Endothelial cell of umbilical vein (primary cell): ENCODE measurements around the gene TMEM92. TPM values are rescaled to one million over a fixed set of nuclear protein-coding genes. Genes with fewer than 3 reads are reported as not detected.

Experiments
- BruUV-seq: library from RNA; stranded (reverse); fragments of 400-500 nt; replicated peaks from 2 replicates; lab custom pipeline; 2021; lab: Mats Ljungman, UMichigan
- CTCF ChIA-PET: fragments of 300-600, 350-600 bp; sonication (Branson Sonifier 250); formaldehyde crosslinking; loops from one replicate; lab custom pipeline; 2021; ENCODE audit warnings: antibody characterized with exemption, inconsistent platforms; lab: Charles Lee
- POLR2A ChIA-PET: fragments of 300-600, 350-600 bp; sonication (Branson Sonifier 250); formaldehyde crosslinking; loops from one replicate; lab custom pipeline; 2021; ENCODE audit warnings: antibody characterized with exemption, inconsistent platforms; lab: Charles Lee
- DNase-seq: peaks from one replicate; pipeline ENCODE4 v3.0.0-alpha.2; 2011; ENCODE audit warnings: low read depth, low spot score
- FAIRE-seq: peaks from 2 replicates; lab custom pipeline; 2011; peaks lifted over from hg19 to GRCh38; lab: Jason Lieb, UNC
- H2AFZ ChIP-seq: 2 replicates; pipeline ENCODE4 v1.6.0; 2012; ENCODE audit warnings: low read depth, low read length, control low read depth, inconsistent platforms
- H3K27ac ChIP-seq: 2 replicates; pipeline ENCODE4 v1.5.1; 2011; ENCODE audit warnings: low read depth, mild to moderate bottlenecking, control low read depth, low read length, moderate library complexity; ENCODE audit not compliant: insufficient read depth
- H3K27me3 ChIP-seq, 2 experiments: 2 replicates each; pipeline versions ENCODE4 v1.6.0 to v1.6.1; 2011; ENCODE audit warnings: low read length in 2 of 2, mixed read lengths in 1 of 2; ENCODE audit not compliant: control insufficient read depth in 2 of 2, insufficient read depth in 2 of 2
- H3K36me3 ChIP-seq, 2 experiments: 2 replicates in 1 of 2; 3 replicates in 1 of 2; pipeline ENCODE4 v1.5.1; 2011; ENCODE audit warnings: low read length in 2 of 2, mild to moderate bottlenecking in 1 of 2, moderate library complexity in 1 of 2; ENCODE audit not compliant: control insufficient read depth in 2 of 2, insufficient read depth in 2 of 2; ENCODE audit errors: extremely low read depth in 1 of 2
- H3K4me1 ChIP-seq: 3 replicates; pipeline ENCODE4 v1.5.1; 2011; ENCODE audit warnings: mild to moderate bottlenecking, low read length; ENCODE audit not compliant: control insufficient read depth, insufficient read depth; ENCODE audit errors: extremely low read depth
- H3K4me2 ChIP-seq: 2 replicates; pipeline ENCODE4 v1.6.1; 2011; ENCODE audit warnings: low read length, control low read depth, mixed read lengths; ENCODE audit not compliant: insufficient read depth
- H3K4me3 ChIP-seq, 3 experiments: fragments of 200-600 bp in 1 of 3; sonication (generic), shearing (Covaris generic) in 1 of 3; replicated peaks in 1 of 3; 2 replicates each; pipeline ENCODE4 v1.5.1; 2011 to 2016; ENCODE audit warnings: control low read depth in 3 of 3, low read length in 3 of 3, mild to moderate bottlenecking in 2 of 3, inconsistent platforms in 1 of 3, low read depth in 1 of 3, moderate library complexity in 1 of 3; ENCODE audit not compliant: insufficient read depth in 1 of 3
- H3K79me2 ChIP-seq: 2 replicates; pipeline ENCODE4 v1.6.0; 2012; ENCODE audit warnings: low read length, inconsistent platforms; ENCODE audit not compliant: control insufficient read depth, insufficient read depth
- H3K9ac ChIP-seq: replicated peaks from 2 replicates; pipeline ENCODE3; 2011; ENCODE audit warnings: low read length, control low read depth; ENCODE audit not compliant: insufficient read depth; ENCODE audit errors: extremely low read depth
- H3K9me1 ChIP-seq: replicated peaks from 3 replicates; pipeline ENCODE4 v1.6.0; 2011; ENCODE audit warnings: mild to moderate bottlenecking, low read length; ENCODE audit not compliant: control insufficient read depth, insufficient read depth; ENCODE audit errors: extremely low read depth
- H3K9me3 ChIP-seq: replicated peaks from 2 replicates; pipeline ENCODE4 v1.5.1; 2012; ENCODE audit warnings: low read length, inconsistent platforms; ENCODE audit not compliant: control insufficient read depth, insufficient read depth
- H4K20me1 ChIP-seq: replicated peaks from 2 replicates; pipeline ENCODE3; 2011; ENCODE audit warnings: mild to moderate bottlenecking, low read length; ENCODE audit not compliant: control insufficient read depth, insufficient read depth; ENCODE audit errors: extremely low read depth
- EZH2 ChIP-seq: IDR thresholded peaks from 2 replicates; pipeline ENCODE4 v1.6.1; 2012; ENCODE audit warnings: borderline replicate concordance, low read depth, mild to moderate bottlenecking, moderate library complexity, low read length, inconsistent platforms; ENCODE audit not compliant: severe bottlenecking
- FOS ChIP-seq: IDR thresholded peaks from 2 replicates; pipeline ENCODE4 v1.6.1; 2011; ENCODE audit warnings: mild to moderate bottlenecking, low read length, moderate library complexity, borderline replicate concordance; ENCODE audit not compliant: insufficient read depth
- GATA2 ChIP-seq: IDR thresholded peaks from 2 replicates; pipeline ENCODE4 v1.7.0; 2011; ENCODE audit warnings: low read depth, mild to moderate bottlenecking, moderate library complexity, mixed read lengths, low read length; ENCODE audit not compliant: insufficient read length, insufficient read depth
- JUN ChIP-seq: IDR thresholded peaks from 2 replicates; pipeline ENCODE4 v1.6.1; 2011; ENCODE audit warnings: borderline replicate concordance, low read depth; ENCODE audit not compliant: insufficient read length, insufficient read depth
- MYC ChIP-seq: IDR thresholded peaks from one replicate; pipeline ENCODE4 v1.6.1; 2011; ENCODE audit warnings: mild to moderate bottlenecking, low read depth, low read length
- POLR2A ChIP-seq: IDR thresholded peaks from 2 replicates; pipeline ENCODE4 v1.6.1; 2012; ENCODE audit warnings: low read depth, mild to moderate bottlenecking, control low read depth, low read length
- POLR2AphosphoS5 ChIP-seq: IDR thresholded peaks from 2 replicates; pipeline ENCODE4 v1.6.1; 2012; ENCODE audit warnings: low read depth, mild to moderate bottlenecking, control low read depth, low read length, moderate library complexity; ENCODE audit not compliant: insufficient read depth
- dilution Hi-C: fragments of 300-500 bp; cut with MboI; formaldehyde crosslinking; loops from one replicate; pipeline ENCODE4 v1.15.0; 2019; ENCODE audit warnings: low sequenced_read_pairs; ENCODE audit not compliant: extremely low pct_ligation_motif_present
- intact Hi-C: fragments of 100-400 bp; cut with micrococcal nuclease; formaldehyde crosslinking; loops from one replicate; pipeline ENCODE4 v1.10.0; 2022
- polyA plus RNA-seq, 4 experiments: library from polyadenylated mRNA; depleted of rRNA in 3 of 4; stranded (reverse) in 3 of 4; unstranded in 1 of 4; fragments of >200 nt; gene quantifications; 2 replicates each; pipeline versions ENCODE4 v1.2.1 to v1.2.3, GENCODE V29; 2011 to 2012; ENCODE audit warnings: missing spikeins in 1 of 4
- total RNA-seq: library from RNA; stranded (reverse); gene quantifications from 2 replicates; pipeline ENCODE4 v1.2.3, GENCODE V29; 2021
- TF ChIP-seq, protein P1 (sequence below): IDR thresholded peaks from 2 replicates; pipeline ENCODE4 v1.6.1; 2011; ENCODE audit not compliant: insufficient read depth, insufficient read length
- TF ChIP-seq, protein P2 (sequence below), 2 donors: IDR thresholded peaks; 1 replicate in 1 of 2; 2 replicates in 1 of 2; pipeline ENCODE4 v1.5.1; 2011; ENCODE audit warnings: low read length in 2 of 2, mild to moderate bottlenecking in 2 of 2, moderate library complexity in 2 of 2, control low read depth in 1 of 2, inconsistent platforms in 1 of 2, low read depth in 1 of 2; ENCODE audit not compliant: insufficient read depth in 1 of 2; ENCODE audit errors: extremely low read depth in 1 of 2

The TMEM92 gene
- total and polyA plus RNA-seq, 2 donors (not counting 3 experiments of a cell fraction or from before 2014, with no cell fraction given), result 0.03 TPM; not detected in 1

DNA sequence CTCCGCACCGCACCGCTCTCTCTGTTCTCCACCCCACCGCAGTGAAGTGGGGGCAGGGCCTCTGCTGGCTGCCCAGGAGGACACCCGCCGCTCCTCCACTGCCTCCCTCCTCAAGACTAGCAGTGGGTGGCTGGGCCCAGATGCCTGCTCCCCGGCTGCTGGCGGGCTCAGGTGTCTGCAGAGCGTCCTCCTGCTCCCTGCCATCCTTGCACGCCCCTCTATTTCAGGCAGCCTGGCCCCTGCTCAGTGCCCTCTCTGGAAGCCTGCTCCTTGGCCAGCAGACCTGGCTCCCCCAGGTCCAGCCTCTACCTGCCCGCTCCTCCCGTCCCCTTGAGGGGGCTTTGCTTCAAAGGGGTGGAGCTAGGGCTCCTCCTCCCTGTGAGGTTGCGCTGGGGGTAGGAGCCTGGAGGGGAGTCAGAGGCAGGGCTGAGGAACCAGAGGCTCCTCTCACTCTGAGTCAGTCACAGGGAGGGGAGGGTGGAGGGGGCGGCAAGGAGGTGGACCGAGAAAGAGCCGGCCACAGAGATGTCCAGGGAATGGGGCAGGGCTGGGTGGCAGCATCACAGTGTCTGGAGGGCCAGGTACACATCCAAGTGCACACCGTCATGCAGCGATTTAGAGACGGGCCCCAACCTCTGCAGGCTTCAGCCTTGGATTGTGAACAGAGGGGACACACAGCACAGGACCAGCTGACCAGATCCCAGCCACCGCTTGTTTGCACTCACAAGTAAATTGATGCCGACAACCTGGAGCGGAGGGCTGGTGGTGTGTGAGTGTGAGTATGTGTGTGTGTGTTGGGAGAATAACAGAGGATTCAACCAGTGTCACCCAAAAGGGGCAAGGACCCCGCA, 9.8 kb upstream of the TMEM92 start:
- Histone ChIP-seq H3K4me3 (no peak overlapping the region), H4K20me1 (no peaks in the 10 kb centered on the region), H3K79me2 (no peaks in the 10 kb centered on the region), H3K27ac (no peak overlapping the region), H3K36me3 (no peaks in the 10 kb centered on the region), H3K4me2 (no peak overlapping the region), H3K9me1 (no peaks in the 10 kb centered on the region), H2AFZ (no peak overlapping the region), H3K4me1 (peaks cover 6% of the 10 kb centered on the region), H3K9ac (no peak overlapping the region), H3K9me3 (no peaks in the 10 kb centered on the region), H3K27me3 (peaks cover 3 to 7% of the 10 kb centered on the region in 2 experiments)
- dilution Hi-C loops, result no loop called here
- no TSS peak for BruUV-seq
- intact Hi-C loops, result loop anchor here (10.0 kb wide), 1 partner anchor 150 kb away; no protein-coding TSS in a partner anchor
- TF ChIP-seq, protein P1, sequence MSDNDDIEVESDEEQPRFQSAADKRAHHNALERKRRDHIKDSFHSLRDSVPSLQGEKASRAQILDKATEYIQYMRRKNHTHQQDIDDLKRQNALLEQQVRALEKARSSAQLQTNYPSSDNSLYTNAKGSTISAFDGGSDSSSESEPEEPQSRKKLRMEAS, result no peak
- TF ChIP-seq EZH2 (no peak), POLR2A (no peak), JUN (no peak), MYC (no peak), POLR2AphosphoS5 (no peak)
- DNase-seq (no peak), FAIRE-seq (no peak)
- ChIA-PET CTCF (interaction anchor here (11.4 kb wide), 1 partner anchor 63 kb away, joined by 236 read pairs; the partner anchor contains the start of gene COL1A1), POLR2A (no interaction called here)

DNA sequence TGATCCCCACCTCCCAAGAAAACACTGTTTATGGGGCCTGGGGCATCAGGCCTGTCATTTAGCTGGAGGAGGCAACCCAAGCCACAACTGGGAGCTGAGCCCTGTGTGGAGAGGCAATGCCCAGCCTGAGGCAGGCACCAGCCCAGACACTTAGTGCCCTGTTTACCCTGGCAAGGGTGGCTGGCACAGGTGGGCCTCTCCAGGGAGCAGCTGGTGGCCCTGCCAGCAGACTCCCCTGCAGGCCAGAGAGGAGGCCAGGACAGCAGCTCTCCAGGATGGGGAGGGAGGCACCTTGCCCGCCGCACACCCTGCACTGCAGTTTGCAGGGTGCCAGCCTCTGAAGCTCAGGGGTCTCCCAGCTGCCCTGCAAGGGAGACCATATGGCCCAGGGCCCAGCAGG, 9.1 kb upstream of the TMEM92 start:
- CTCF ChIA-PET, result interaction anchor here (0.9 to 11.4 kb wide), 2 partner anchors 50 to 64 kb away, joined by 3 to 236 read pairs; partner anchors contain the start of gene COL1A1

More for the DNA sequence above, 9.1 kb upstream of the TMEM92 start:
- no peak overlapping the region for H3K4me2 ChIP-seq
- no TSS peak for BruUV-seq
- dilution Hi-C loops (no loop called here), intact Hi-C loops (loop anchor here (10.0 kb wide), 1 partner anchor 150 kb away; no protein-coding TSS in a partner anchor)
- H3K4me1 ChIP-seq, result peaks cover 6% of the 10 kb centered on the region
- H3K9ac ChIP-seq, result no peak overlapping the region
- DNase-seq, result no peak
- no peaks in the 10 kb centered on the region for H3K79me2 ChIP-seq
- no peaks in the 10 kb centered on the region for H4K20me1 ChIP-seq
- no peak overlapping the region for H3K4me3 ChIP-seq
- POLR2A ChIA-PET, result no interaction called here
- no peak overlapping the region for H3K27ac ChIP-seq
- no peak overlapping the region for H2AFZ ChIP-seq
- H3K9me3 ChIP-seq, result no peaks in the 10 kb centered on the region
- no peaks in the 10 kb centered on the region for H3K9me1 ChIP-seq
- TF ChIP-seq, protein P2, sequence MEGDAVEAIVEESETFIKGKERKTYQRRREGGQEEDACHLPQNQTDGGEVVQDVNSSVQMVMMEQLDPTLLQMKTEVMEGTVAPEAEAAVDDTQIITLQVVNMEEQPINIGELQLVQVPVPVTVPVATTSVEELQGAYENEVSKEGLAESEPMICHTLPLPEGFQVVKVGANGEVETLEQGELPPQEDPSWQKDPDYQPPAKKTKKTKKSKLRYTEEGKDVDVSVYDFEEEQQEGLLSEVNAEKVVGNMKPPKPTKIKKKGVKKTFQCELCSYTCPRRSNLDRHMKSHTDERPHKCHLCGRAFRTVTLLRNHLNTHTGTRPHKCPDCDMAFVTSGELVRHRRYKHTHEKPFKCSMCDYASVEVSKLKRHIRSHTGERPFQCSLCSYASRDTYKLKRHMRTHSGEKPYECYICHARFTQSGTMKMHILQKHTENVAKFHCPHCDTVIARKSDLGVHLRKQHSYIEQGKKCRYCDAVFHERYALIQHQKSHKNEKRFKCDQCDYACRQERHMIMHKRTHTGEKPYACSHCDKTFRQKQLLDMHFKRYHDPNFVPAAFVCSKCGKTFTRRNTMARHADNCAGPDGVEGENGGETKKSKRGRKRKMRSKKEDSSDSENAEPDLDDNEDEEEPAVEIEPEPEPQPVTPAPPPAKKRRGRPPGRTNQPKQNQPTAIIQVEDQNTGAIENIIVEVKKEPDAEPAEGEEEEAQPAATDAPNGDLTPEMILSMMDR (IDR thresholded peaks at IDR 0.05; ENCODE audit: extremely low read depth in 1 of 2, insufficient read depth in 1 of 2, low read depth in 1 of 2, low read length in 2 of 2), result no peak
- TF ChIP-seq POLR2AphosphoS5 (no peak), POLR2A (no peak), GATA2 (no peak), MYC (no peak), FOS (no peak), EZH2 (no peak), JUN (no peak)
- TF ChIP-seq, protein P1, result no peak
- FAIRE-seq, result no peak
- no peaks in the 10 kb centered on the region for H3K36me3 ChIP-seq
- peaks cover 3 to 7% of the 10 kb centered on the region in 2 experiments for H3K27me3 ChIP-seq
